ENCODE results near the gene RAD51D. TPM values are rescaled to one million over a fixed set of nuclear protein-coding genes. Genes with fewer than 3 reads are reported as not detected.
A peak's percentile ranks its signal among the peaks of the same experiment; 100 is the strongest.

Gene RAD51D
- total RNA-seq, 1 donor from 2014 or later, result 12.4 TPM

- no peaks in the 10 kb centered on the region for H3K36me3 ChIP-seq (ENCODE audit: insufficient read depth, low read length)
- no peak for TF ChIP-seq CTCF (IDR thresholded peaks at IDR 0.05; ENCODE audit: insufficient read depth, low read depth, low read length)
- no peak for TF ChIP-seq EZH2 (IDR thresholded peaks at IDR 0.05; ENCODE audit: insufficient read depth, low read length)
- DNase-seq (ENCODE audit: low read depth) (peak; percentile 76), FAIRE-seq (no peak)
- Mint-ChIP-seq H3K9me3 (ENCODE audit: unreplicated experiment) (no peaks in the 10 kb centered on the region), H3K4me1 (ENCODE audit: low read depth, unreplicated experiment) (peaks cover 36% of the 10 kb centered on the region), H3K27ac (ENCODE audit: unreplicated experiment) (no peak overlapping the region), H3K4me3 (ENCODE audit: unreplicated experiment) (no peak overlapping the region), H3K36me3 (ENCODE audit: low read depth, unreplicated experiment) (no peaks in the 10 kb centered on the region), H3K27me3 (ENCODE audit: low read depth, unreplicated experiment) (no peaks in the 10 kb centered on the region)
- H3K4me3 ChIP-seq (ENCODE audit: insufficient read depth, low read depth, low read length), result no peak overlapping the region
- H3K9me3 ChIP-seq (ENCODE audit: insufficient read depth, low read depth, low read length), result no peaks in the 10 kb centered on the region
- H3K27me3 ChIP-seq (ENCODE audit: insufficient read depth, low read length), result no peaks in the 10 kb centered on the region
- H3K9ac ChIP-seq (ENCODE audit: low read length), result peak overlapping the region; percentile 47
- H3K4me1 ChIP-seq (ENCODE audit: insufficient read depth, low read length), result peaks cover 50% of the 10 kb centered on the region
- no peak overlapping the region for H2AFZ ChIP-seq (ENCODE audit: low read depth, low read length)
- H3K79me2 ChIP-seq (ENCODE audit: insufficient read depth, low read length), result peaks cover 71% of the 10 kb centered on the region
- peaks cover 2% of the 10 kb centered on the region for H4K20me1 ChIP-seq (ENCODE audit: insufficient read depth, low read length)
- peak overlapping the region; percentile 52 for H3K27ac ChIP-seq (ENCODE audit: low read depth, low read length)
- H3K4me2 ChIP-seq (ENCODE audit: low read length), result peak overlapping the region; percentile 76
These were observed 34.7 kb downstream of the RAD51D start for GRCh38 chr17:35084987-35085386.

GRCh38 chr17:35083071-35083470 is 36.6 kb downstream of the RAD51D start:
- H3K36me3 ChIP-seq (ENCODE audit: insufficient read depth, low read length), result no peaks in the 10 kb centered on the region
- peak overlapping the region; percentile 13 for H3K9ac ChIP-seq (ENCODE audit: low read length)
- no peak overlapping the region for H3K27ac Mint-ChIP-seq (ENCODE audit: unreplicated experiment)
- peaks cover 41% of the 10 kb centered on the region for H3K4me1 ChIP-seq (ENCODE audit: insufficient read depth, low read length)
- no peaks in the 10 kb centered on the region for H3K36me3 Mint-ChIP-seq (ENCODE audit: low read depth, unreplicated experiment)
- peak overlapping the region; percentile 68 for H3K4me2 ChIP-seq (ENCODE audit: low read length)
- peak overlapping the region; percentile 48 for H3K27ac ChIP-seq (ENCODE audit: low read depth, low read length)
- no peak overlapping the region for H2AFZ ChIP-seq (ENCODE audit: low read depth, low read length)
- no peak overlapping the region for H3K4me3 ChIP-seq (ENCODE audit: insufficient read depth, low read depth, low read length)
- no peak overlapping the region for H3K4me3 Mint-ChIP-seq (ENCODE audit: unreplicated experiment)
- H3K27me3 ChIP-seq (ENCODE audit: insufficient read depth, low read length), result no peaks in the 10 kb centered on the region
- no peaks in the 10 kb centered on the region for H3K9me3 ChIP-seq (ENCODE audit: insufficient read depth, low read depth, low read length)
- H3K79me2 ChIP-seq (ENCODE audit: insufficient read depth, low read length), result peaks cover 82% of the 10 kb centered on the region
- DNase-seq (ENCODE audit: low read depth) (no peak), FAIRE-seq (no peak)
- H3K9me3 Mint-ChIP-seq (ENCODE audit: unreplicated experiment), result no peaks in the 10 kb centered on the region
- peaks cover 8% of the 10 kb centered on the region for H4K20me1 ChIP-seq (ENCODE audit: insufficient read depth, low read length)
- no peak for TF ChIP-seq CTCF (IDR thresholded peaks at IDR 0.05; ENCODE audit: insufficient read depth, low read depth, low read length)
- TF ChIP-seq EZH2 (IDR thresholded peaks at IDR 0.05; ENCODE audit: insufficient read depth, low read length), result no peak
- H3K4me1 Mint-ChIP-seq (ENCODE audit: low read depth, unreplicated experiment), result peaks cover 33% of the 10 kb centered on the region
- H3K27me3 Mint-ChIP-seq (ENCODE audit: low read depth, unreplicated experiment), result no peaks in the 10 kb centered on the region

GRCh38 chr17:35082073-35082657 is 37.5 kb downstream of the RAD51D start:
- Mint-ChIP-seq H3K27me3 (ENCODE audit: low read depth, unreplicated experiment) (no peaks in the 10 kb centered on the region), H3K27ac (ENCODE audit: unreplicated experiment) (no peak overlapping the region), H3K36me3 (ENCODE audit: low read depth, unreplicated experiment) (no peaks in the 10 kb centered on the region), H3K9me3 (ENCODE audit: unreplicated experiment) (no peaks in the 10 kb centered on the region), H3K4me1 (ENCODE audit: low read depth, unreplicated experiment) (peaks cover 25% of the 10 kb centered on the region), H3K4me3 (ENCODE audit: unreplicated experiment) (no peak overlapping the region)
- peak overlapping the region; percentile 48 for H3K27ac ChIP-seq (ENCODE audit: low read depth, low read length)
- peak; percentile 87 for DNase-seq (ENCODE audit: low read depth)
- H3K4me2 ChIP-seq (ENCODE audit: low read length), result peak overlapping the region; percentile 68
- peaks cover 16% of the 10 kb centered on the region for H4K20me1 ChIP-seq (ENCODE audit: insufficient read depth, low read length)
- H3K27me3 ChIP-seq (ENCODE audit: insufficient read depth, low read length), result no peaks in the 10 kb centered on the region
- TF ChIP-seq EZH2 (IDR thresholded peaks at IDR 0.05; ENCODE audit: insufficient read depth, low read length) (no peak), CTCF (IDR thresholded peaks at IDR 0.05; ENCODE audit: insufficient read depth, low read depth, low read length) (no peak)
- no peaks in the 10 kb centered on the region for H3K9me3 ChIP-seq (ENCODE audit: insufficient read depth, low read depth, low read length)
- H3K36me3 ChIP-seq (ENCODE audit: insufficient read depth, low read length), result no peaks in the 10 kb centered on the region
- peaks cover 33% of the 10 kb centered on the region for H3K4me1 ChIP-seq (ENCODE audit: insufficient read depth, low read length)
- H3K4me3 ChIP-seq (ENCODE audit: insufficient read depth, low read depth, low read length), result peak overlapping the region; percentile 26
- peak; percentile 13 for FAIRE-seq
- peak overlapping the region; percentile 13 for H3K9ac ChIP-seq (ENCODE audit: low read length)
- H3K79me2 ChIP-seq (ENCODE audit: insufficient read depth, low read length), result peaks cover 82% of the 10 kb centered on the region
- no peak overlapping the region for H2AFZ ChIP-seq (ENCODE audit: low read depth, low read length)

Measured in astrocyte (in vitro differentiated cells and primary cell).